HG02571 (cell line): ENCODE data around the gene HADHA.
"Not testable (repeated sequence)": the region's sequence is repeated elsewhere in the genome, so short reads cannot be mapped to it uniquely, and the experiment has no call there.

Experiments
- ATAC-seq: cut with Tn5 transposase; IDR thresholded peaks from one replicate; pipeline ENCODE4 v1.9.1; 2021; ENCODE audit warnings: mild to moderate bottlenecking, moderate library complexity; ENCODE audit not compliant: unreplicated experiment

HADHA gene

DNA sequence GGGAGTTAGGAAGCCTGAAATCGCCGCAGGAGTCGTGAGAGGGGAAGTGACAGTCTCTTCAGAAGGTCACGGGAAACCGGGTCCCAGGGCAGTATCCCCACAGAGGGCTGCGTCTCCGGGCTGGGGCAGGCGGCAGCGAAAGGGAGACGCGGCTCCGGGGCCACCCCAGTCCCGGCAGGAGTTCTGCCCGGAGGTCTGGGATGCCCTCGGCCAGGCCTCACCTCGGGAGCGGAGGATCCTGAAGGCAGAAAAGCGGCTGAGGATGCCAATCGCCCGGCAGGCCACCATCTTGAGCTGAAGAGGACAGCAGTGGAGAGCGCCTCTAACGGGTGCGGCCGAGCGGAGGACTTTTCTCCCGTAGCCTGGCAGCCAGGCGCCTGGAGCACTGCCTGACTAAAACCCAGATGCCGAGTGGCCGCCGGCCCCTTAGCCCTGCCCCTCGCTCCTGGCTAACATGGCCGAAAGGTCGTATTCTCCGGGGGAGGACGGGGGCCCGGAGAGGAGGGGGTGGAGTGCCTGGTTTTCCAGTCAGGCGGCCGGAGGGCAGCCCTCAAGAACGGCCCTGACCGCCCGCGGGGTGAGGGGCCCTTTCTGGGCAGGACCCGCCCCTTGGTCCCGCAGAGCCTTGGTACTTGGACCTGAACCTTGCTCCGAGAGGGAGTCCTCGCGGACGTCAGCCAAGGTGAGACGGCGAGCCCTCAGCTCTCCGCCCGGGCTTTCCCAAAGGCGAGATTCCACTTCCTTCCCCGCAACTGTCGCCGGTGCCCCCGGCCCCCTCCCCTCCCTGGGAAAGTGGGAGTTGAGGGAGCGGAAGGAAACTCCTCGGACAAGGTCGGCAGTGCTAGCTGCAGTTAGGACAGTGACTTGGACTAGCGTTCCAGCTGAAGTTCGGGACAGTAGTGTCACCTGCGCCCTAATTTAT is at the start of gene HADHA, which contains the start of gene HADHB:
Gene HADHA (minus strand): TSS at position 324 of the 922 bp plus-strand sequence. CDS start 36 bp downstream, at position 288.
Gene HADHB (plus strand): TSS at position 631 of the 922 bp plus-strand sequence. CDS start 9,316 bp downstream, outside the sequence.
- ATAC-seq = peak; percentile 67

DNA sequence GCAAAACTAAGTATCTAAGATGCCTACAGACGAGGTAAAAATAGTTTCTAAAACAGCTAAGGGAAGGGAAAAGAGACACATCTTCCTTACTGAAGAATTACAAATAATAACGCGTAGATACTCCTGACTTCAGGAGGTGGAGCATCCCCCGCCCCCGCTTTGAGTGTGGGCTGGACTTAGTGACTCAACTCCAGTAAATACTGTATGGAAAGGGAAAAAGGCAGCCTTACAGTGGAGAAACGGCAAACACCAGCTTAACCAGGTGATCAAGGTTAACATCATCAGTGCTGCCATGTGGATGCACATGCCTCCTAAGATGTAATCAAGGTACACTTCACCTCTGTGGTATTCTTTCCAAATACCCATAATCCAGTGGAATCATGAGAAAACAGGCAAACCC is 48.2 kb upstream of the HADHA start:
- ATAC-seq = no peak

DNA sequence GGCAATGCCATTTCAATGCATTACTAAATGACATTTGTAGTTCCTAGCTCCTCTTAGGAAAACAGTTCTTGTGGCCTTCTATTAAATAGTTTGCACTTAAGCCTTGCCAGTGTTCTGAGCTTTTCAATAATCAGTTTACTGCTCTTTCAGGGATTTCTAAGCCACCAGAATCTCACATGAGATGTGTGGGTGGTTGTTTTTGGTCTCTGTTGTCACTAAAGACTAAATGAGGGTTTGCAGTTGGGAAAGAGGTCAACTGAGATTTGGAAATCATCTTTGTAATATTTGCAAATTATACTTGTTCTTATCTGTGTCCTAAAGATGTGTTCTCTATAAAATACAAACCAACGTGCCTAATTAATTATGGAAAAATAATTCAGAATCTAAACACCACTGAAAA is 45.6 kb upstream of the HADHA start:
- ATAC-seq = no peak

DNA sequence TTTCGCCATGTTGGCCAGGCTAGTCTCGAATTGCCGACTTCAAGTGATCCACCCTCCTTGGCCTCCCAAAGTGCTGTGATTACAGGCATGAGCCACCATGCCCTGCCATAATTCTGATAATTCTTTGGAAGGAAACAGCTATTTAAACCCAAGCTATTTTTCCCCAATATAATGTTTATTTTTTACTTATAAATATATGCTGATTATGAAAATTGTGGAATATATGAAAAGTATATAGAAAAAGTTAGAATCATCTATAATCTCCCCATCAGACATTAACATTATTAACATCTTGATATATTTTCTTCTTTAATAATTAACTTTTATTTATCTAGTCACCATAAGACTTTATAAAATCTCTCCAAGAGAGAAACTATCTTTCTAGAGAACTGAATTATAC is 41.5 kb upstream of the HADHA start:
- ATAC-seq = no peak

DNA sequence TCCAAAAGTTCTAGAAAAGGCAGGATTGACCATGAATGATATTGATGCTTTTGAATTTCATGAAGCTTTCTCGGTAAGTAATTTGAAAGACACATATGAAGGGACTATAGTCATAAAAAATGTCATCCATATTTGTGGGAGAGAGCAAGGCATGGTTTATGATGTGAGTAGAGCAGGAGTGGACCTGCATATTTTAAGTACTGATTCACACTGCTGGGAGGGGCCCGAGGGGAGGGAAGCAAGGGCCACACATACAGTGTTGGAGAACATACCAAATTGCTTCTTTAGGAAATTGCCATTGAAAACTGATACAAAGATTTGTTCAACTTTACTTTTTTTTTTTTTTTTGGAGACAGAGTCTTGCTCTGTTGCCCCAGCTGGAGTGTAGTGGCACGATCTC is 39.7 kb upstream of the HADHA start:
- ATAC-seq = no peak

DNA sequence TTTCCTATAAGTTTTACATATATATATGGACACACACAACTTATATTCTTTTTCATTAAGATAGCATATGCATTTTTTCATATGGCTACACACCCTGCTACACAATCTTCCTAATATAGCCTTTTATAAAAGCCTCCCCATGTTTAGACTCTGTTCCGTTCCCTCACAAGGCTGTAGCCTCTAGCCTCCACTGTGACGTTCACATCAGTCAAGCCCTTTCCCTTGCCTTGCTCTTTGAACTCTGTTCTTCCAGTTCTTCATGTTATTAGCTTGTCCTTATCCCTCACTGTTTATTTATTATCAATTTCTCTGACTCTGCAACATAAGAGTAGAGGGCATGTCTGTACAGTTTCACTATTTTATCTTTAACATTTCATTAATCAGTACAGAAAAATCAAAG is 39.2 kb upstream of the HADHA start:
- ATAC-seq = no peak

DNA sequence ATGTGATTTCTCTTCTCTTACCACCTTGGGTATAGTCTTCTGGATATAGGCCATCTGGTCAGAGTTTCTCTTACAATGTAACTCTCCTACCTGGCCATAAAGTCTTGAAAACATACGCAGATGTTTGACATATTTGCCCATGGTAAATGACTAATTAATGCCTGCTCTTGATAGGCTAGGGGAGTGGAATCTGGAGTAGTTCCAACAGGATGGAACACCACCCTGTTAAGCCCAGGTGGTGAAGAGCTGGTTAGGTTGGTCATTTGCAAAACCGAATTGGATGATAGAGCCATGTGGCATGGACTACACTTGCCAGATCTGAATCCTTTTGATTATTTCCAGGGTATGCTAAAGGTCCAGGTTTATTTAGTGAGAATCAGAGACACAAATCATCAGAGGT is 36.8 kb upstream of the HADHA start:
- ATAC-seq = no peak

DNA sequence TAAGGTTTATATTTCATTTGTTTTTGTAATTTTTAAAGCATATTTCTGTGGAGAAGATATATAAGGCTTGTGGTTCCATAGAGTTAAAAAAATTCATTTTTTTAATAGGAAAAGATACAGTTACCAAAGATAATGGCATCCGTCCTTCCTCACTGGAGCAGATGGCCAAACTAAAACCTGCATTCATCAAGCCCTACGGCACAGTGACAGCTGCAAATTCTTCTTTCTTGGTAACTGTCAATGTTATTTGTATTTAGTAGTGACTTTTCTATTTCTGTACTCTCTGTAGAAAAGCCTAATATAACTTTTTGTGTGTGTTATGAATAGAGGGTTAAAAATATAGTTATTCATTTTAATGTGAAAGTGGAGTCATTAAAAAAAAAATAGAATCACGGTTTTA is 35.5 kb upstream of the HADHA start:
- ATAC-seq = no peak

DNA sequence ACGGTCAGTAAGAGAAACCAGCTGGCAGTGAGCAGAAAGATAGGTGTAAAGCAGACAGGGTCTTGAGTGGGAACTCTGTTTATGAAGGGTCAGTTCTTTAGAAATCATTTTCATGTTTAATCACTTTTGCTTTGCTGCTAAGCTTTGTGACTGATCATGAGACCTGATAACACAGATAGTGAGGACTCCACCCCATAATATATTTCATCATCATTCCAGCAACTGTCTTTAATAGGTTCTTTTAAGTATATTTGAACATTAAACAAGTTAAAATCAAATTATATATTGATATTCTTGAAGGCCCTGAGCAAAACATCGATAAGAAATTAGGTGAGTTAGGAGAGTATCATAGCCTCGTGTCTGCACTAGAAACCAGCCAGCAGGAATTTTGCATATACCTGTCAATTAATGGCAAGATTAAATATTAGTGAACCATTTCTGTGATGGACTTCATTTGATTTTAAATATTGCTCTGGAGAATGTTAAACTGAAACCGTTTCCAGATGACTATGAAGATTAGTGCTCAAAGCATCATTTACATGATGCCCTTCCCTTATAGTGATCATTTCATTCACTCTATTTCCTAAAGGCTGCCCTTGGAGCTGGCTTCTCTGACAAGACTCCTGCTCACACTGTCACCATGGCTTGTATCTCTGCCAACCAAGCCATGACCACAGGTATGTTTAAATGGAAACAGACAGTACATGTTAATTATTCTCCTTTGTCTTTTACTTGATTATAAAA is 32.2 kb upstream of the HADHA start:
- no peak for ATAC-seq

DNA sequence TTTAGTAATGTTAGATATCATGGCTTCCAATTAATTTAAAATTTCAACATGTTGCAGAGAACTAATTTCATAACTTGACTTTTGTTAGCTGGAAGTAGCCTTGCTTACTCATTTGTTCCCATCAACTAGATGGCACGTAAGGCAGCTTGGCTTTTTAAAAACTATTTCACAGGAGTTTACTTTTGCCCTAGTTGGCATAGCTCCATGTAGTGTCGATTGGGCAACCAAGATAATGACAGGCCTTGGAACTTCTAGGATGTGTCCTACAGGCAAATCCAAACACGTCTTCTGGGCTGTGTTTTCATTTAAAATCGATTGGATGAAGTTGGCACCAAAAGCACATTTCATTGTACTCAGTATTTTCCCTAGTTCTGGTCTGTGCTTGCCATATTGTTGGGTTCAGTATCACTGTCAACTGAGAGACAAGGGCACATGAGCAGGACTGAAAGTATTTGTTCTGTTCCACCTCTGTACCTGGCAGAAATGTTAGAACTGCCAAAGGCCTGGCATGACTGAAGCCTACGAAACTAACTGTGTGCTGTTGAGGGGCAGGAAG is 29.7 kb upstream of the HADHA start:
- ATAC-seq = no peak

DNA sequence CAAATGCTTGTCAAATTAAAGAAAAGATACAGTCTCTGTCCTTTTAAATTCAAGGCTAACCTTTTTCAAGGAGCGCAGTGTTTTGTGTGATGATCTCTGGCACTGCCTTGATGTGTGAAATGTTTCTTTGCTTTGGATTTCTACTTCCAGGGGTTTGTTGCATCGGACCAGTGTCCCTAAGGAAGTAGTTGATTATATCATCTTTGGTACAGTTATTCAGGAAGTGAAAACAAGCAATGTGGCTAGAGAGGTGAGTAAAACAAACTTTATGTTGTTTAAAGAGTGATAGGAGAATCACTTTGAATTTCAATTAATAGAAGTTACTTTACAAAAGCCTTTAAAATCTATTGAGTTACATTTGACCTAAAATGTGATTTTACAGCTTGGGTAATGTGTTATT is 29.1 kb upstream of the HADHA start:
- ATAC-seq = no peak

DNA sequence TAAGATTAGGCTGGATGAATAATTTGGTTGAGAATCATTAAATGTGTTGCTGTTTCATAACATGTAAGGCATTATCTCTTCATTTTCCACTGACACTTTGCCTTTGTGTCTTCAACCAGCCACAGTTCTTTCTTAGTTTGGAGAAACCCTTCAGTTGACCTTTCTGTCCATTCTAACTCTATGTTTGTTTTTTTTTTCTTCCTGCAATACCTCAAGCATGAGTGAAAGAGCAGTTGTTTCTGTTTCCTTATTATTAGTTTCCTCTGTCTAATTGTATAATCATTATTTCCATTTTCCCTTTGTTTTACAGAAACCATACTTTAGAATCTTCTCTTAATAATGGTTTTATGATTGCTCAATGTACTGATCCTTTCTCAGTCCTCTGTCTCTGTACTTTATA is 25.9 kb upstream of the HADHA start:
- ATAC-seq = no peak

DNA sequence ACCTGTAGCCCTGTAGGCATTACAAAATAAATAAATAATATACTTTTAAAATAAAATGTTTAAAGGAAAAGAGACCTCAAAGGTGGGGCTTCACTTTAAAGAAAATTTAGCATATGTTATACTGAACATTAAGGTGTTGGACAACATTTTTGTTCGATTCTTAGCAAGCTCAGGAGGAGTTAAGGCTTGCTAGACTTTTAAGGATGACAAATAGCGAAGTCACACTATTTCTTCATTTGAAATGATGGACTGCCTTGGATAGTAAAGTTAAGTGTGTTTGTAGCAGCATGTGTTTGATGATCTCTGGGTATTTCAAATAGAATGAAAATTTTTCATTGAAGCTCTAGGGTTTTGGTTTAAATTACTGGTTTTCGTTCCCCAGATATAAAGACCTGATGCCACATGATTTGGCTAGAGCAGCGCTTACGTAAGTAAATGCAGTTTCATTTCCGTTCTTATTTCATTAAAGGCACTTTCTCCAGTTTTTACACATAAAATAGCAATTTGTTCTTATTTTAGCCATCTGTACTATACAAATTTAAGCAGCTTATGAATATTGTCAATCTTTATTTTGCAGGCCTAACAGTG is 25.2 kb upstream of the HADHA start:
- no peak for ATAC-seq

DNA sequence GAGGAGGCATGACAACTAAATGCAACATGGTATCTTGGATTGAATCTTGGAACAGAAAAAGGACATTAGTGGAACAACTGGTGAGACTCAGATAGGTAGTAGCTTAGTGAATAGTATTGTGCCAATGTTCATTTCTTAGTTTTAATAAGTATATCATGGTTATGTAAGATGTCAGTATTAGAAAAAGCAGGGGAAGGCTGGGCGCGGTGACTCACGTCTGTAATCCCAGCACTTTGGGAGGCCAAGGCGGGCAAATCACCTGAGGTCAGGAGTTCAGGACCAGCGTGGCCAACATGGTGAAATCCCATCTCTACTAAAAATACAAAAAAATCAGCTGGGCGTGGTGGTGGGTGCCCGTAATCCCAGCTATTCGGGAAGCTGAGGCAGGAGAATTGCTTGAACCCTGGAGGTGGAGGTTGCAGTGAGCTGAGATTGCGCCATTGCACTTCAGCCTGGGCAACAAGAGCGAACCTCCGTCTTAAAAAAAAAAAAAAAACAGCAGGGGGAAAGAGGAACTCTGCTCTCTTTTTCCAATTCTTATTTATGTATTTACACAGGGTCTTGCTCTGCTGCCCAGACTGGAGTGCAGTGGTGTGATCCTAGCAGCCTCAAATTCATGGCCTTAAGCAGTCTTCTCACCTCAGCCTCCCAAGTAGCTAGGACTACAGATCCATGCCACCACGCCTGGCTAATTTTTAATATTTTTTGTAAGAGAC is 24.4 kb upstream of the HADHA start:
- ATAC-seq = not testable (repeated sequence)

DNA sequence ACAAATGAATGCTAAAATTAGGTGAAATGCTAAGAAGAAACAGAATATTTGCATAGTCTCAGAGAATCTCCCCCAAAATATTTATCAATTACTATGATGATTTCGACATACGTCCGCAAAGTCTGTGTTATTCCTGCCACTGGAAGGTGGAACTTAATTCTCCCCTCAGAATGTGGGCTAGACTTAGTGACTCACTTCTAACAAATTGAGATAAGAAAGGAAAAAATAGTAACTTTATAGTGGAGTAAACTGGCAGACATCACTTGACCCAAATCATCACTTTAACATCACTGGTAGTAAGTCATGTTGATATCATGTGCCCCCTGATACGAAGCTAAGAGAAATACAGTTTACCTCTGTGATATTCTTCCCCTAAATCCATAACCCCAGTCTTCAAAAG is 23.8 kb upstream of the HADHA start:
- ATAC-seq = no peak

DNA sequence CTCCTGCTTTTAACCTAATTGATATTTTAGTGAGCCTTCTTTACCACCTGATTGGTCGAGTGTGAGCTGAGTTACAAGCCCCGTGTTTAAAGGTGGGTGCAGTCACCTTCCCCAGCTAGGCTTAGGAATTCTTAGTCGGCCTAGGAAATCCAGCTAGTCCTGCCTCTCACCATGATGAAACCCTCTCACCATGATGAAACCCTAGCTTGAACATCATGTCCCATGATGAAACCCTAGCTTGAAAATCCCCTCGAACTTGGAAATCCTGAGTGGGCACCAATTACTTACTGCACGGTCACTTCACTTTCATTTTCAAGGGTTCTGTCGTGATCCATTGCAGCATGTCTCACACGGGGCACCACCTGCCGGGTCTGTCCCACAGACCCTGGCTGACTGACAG is 14.4 kb upstream of the HADHA start:
- not testable (repeated sequence) for ATAC-seq

DNA sequence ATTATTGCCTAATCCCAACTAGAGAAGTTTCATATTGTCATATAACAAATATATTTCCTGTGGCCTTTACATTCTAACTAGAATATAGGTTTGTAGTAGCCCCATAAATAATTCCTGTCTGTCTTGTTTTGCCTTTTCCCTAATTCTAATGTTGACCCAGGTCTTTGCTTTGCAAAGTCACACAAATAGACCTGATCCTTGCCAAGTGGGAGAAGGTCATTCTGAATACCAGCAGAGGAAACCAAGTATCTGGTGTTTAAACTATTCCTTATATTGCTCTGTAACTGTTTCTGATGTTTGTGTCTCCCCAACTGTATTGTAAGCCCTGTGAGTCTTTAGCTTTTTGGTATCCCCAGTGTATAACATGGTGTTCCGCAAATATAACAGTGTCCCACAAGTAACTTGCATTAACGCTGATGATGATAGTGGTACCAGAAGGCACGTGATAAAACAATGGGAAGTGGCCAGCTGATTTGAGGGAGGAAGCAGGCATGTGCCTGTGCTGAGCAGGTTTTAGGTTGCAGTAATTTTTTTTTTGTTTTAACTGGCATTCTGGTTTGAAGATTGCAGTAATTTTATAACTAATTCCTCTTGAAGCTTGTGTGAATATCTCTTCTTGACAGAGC is 11.4 kb upstream of the HADHA start:
- no peak for ATAC-seq

DNA sequence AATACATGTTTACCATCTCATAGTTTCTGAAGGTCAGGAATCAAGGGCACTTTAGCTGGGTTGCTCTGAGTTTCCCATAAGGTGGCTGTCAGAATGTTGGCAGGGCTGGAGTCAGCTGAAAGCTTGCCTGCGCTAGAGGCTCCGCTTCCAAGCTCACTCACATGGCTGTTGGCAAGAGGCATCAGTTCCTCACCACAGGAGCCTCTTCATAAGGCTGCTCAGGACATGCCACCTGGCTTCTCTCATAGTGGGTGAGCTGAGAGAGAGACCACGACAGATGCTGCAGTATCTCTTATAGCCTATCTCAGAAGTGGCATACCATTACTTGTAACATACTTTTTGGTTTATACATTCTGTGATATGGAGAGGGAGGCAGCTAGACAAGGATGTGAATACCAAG is 7.5 kb upstream of the HADHA start:
- no peak for ATAC-seq

DNA sequence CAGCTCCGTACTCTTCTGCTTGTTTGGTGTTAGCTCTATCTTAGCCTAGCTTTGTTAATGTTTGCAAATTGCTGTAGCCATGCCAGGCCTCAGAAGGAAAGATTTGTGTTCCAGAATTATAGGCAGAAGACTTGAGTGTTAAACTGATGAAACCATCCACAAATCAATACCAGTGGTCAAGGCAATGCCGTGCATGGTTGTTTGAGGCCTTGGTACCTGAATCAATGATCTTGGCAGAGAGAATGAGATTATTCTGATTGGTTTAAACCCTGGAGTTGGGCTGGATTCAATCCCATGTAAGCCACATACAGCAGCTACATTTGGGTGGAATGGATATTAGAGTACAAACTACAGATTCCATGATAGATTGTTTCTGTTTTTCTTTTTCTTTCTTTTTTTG is 5.2 kb upstream of the HADHA start:
- ATAC-seq = no peak

DNA sequence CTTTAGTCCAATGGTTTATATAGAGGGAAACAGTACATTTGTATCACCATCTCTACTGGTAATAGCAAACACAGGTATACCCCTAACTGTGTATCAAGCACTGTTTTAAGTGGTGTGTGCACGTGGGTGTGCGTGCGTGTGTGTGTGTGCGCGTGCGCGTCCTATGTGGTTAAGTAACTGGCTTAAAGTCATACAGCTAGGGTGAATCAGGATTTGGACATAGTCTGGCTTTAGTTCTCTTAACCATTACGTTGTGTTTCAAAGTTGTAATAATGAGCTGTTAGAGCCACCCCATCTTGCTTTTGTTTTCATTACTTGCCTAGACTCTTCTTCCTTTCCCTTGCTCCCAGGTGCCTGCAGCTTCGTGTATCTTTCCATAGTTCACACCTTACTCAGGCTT is 2.4 kb upstream of the HADHA start:
- ATAC-seq = no peak
